H1 (cell line): Measurements from ENCODE around the gene CARD11.

Experiments
- BRCA1 ChIP-seq: IDR thresholded peaks from 2 replicates; pipeline ENCODE4 v1.6.1; 2012; ENCODE audit warnings: low read depth, low read length, improper control_type of control experiment
- GABPA ChIP-seq: IDR thresholded peaks from 2 replicates; pipeline ENCODE4 v1.6.1; 2011; ENCODE audit warnings: mild to moderate bottlenecking, low read length, moderate library complexity, borderline replicate concordance; ENCODE audit not compliant: insufficient read depth
- POLR2AphosphoS5 ChIP-seq: IDR thresholded peaks from 2 replicates; pipeline ENCODE4 v1.6.1; 2011; ENCODE audit warnings: low read depth, low read length
- TCF12 ChIP-seq: IDR thresholded peaks from 2 replicates; pipeline ENCODE4 v1.6.1; 2011; ENCODE audit warnings: low read depth, mild to moderate bottlenecking, low read length
- TF ChIP-seq, protein P1 (sequence below), 3 experiments: IDR thresholded peaks; 1 replicate in 2 of 3; 2 replicates in 1 of 3; pipeline versions ENCODE4 v1.5.1 to v1.6.1; 2011; ENCODE audit warnings: low read length in 3 of 3, mild to moderate bottlenecking in 3 of 3, inconsistent platforms in 2 of 3, low read depth in 1 of 3, moderate library complexity in 1 of 3; ENCODE audit not compliant: insufficient read depth in 1 of 3; ENCODE audit errors: control extremely low read depth in 1 of 3
- TF ChIP-seq, protein P2 (sequence below): IDR thresholded peaks from 2 replicates; pipeline ENCODE4 v1.6.1; 2011; ENCODE audit warnings: low read length, improper control_type of control experiment

DNA sequence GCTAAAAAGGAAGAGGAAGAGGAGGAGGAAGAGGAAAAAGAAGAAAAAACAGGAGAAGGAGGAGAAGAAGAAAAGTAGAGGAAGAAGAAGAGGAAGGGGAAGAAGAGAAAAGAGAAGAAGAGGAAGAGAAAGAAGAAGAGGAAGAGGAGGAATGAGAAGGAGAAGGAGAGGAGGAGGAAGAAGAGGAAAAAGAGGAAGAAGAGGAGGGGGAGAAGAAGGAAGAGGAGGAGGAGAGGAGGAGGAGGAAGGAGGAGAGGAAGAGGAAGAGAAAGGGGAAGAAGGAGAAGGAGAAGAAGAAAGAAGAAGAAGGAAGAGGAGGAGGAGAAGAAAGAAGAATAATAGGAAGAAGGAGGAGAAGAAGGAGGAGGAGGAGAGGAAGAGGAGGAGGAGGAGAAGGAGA is 103.2 kb downstream of the CARD11 start:
- TF ChIP-seq, protein P1, sequence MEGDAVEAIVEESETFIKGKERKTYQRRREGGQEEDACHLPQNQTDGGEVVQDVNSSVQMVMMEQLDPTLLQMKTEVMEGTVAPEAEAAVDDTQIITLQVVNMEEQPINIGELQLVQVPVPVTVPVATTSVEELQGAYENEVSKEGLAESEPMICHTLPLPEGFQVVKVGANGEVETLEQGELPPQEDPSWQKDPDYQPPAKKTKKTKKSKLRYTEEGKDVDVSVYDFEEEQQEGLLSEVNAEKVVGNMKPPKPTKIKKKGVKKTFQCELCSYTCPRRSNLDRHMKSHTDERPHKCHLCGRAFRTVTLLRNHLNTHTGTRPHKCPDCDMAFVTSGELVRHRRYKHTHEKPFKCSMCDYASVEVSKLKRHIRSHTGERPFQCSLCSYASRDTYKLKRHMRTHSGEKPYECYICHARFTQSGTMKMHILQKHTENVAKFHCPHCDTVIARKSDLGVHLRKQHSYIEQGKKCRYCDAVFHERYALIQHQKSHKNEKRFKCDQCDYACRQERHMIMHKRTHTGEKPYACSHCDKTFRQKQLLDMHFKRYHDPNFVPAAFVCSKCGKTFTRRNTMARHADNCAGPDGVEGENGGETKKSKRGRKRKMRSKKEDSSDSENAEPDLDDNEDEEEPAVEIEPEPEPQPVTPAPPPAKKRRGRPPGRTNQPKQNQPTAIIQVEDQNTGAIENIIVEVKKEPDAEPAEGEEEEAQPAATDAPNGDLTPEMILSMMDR (IDR thresholded peaks at IDR 0.05; ENCODE audit: control extremely low read depth in 1 of 3, insufficient read depth in 1 of 3, low read depth in 1 of 3, low read length in 3 of 3) = no peak
- TF ChIP-seq GABPA (no peak), POLR2AphosphoS5 (no peak), BRCA1 (no peak), TCF12 (no peak)
- TF ChIP-seq, protein P2, sequence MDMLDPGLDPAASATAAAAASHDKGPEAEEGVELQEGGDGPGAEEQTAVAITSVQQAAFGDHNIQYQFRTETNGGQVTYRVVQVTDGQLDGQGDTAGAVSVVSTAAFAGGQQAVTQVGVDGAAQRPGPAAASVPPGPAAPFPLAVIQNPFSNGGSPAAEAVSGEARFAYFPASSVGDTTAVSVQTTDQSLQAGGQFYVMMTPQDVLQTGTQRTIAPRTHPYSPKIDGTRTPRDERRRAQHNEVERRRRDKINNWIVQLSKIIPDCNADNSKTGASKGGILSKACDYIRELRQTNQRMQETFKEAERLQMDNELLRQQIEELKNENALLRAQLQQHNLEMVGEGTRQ = no peak
